A673 (cell line): ENCODE results near the gene SFSWAP. TPM values are rescaled to one million over a fixed set of nuclear protein-coding genes. Genes with fewer than 3 reads are reported as not detected.

ENCODE experiments used
- BruUV-seq: library from RNA; stranded (reverse); fragments of 400-500 nt; replicated peaks from 2 replicates; lab custom pipeline; 2021; lab: Mats Ljungman, UMichigan
- CTCF ChIA-PET: fragments of 300-600 bp; sonication (Branson Sonifier 250); formaldehyde crosslinking; loops from one replicate; lab custom pipeline; 2022; ENCODE audit warnings: antibody characterized with exemption; lab: Charles Lee
- POLR2A ChIA-PET: fragments of 300-600 bp; sonication (Branson Sonifier 250); formaldehyde crosslinking; loops from one replicate; lab custom pipeline; 2022; ENCODE audit warnings: antibody characterized with exemption; ENCODE audit not compliant: low non-redundant PET; lab: Charles Lee
- DNase-seq: peaks from one replicate; pipeline ENCODE4 v3.0.0-alpha.2; 2015; ENCODE audit warnings: low spot score
- H3K27ac ChIP-seq: fragments of 200-600 bp; sonication (generic); 2 replicates; pipeline ENCODE4 v1.5.1; 2016; ENCODE audit warnings: mixed run types, low read depth, mild to moderate bottlenecking, mixed read lengths, antibody characterized with exemption, low read length; ENCODE audit not compliant: poor library complexity, severe bottlenecking
- H3K27me3 ChIP-seq: fragments of 200-600 bp; sonication (generic); replicated peaks from 2 replicates; pipeline ENCODE4 v1.6.1; 2017; ENCODE audit warnings: mixed run types, low read depth, mild to moderate bottlenecking, mixed read lengths, antibody characterized with exemption, low read length; ENCODE audit not compliant: insufficient read depth, poor library complexity
- H3K36me3 ChIP-seq: fragments of 200-600 bp; sonication (generic); 2 replicates; pipeline ENCODE4 v1.6.1; 2016; ENCODE audit warnings: mixed run types, mild to moderate bottlenecking, mixed read lengths, antibody characterized with exemption, low read length; ENCODE audit not compliant: insufficient read depth, poor library complexity, severe bottlenecking
- H3K4me1 ChIP-seq: fragments of 200-600 bp; sonication (generic); 2 replicates; pipeline ENCODE4 v1.6.1; 2017; ENCODE audit warnings: mixed run types, mild to moderate bottlenecking, mixed read lengths, antibody characterized with exemption, low read length; ENCODE audit not compliant: insufficient read depth, poor library complexity, severe bottlenecking
- H3K4me3 ChIP-seq: fragments of 200-600 bp; sonication (generic); 2 replicates; pipeline ENCODE4 v1.5.1; 2016; ENCODE audit warnings: low read depth, mixed run types, mild to moderate bottlenecking, mixed read lengths, low read length; ENCODE audit not compliant: poor library complexity, severe bottlenecking
- H3K9me3 ChIP-seq: fragments of 200-600 bp; sonication (generic); 2 replicates; pipeline ENCODE4 v1.6.1; 2016; ENCODE audit warnings: mixed run types, low read depth, mild to moderate bottlenecking, mixed read lengths, antibody characterized with exemption, low read length; ENCODE audit not compliant: poor library complexity, severe bottlenecking
- EZH2 ChIP-seq: fragments of 200-600 bp; sonication (generic); IDR thresholded peaks from 2 replicates; pipeline ENCODE4 v1.6.1; 2017; ENCODE audit warnings: borderline replicate concordance, low read depth, mild to moderate bottlenecking, mixed read lengths, antibody characterized with exemption, low read length; ENCODE audit not compliant: poor library complexity, severe bottlenecking
- intact Hi-C: fragments of 100-400 bp; cut with micrococcal nuclease; formaldehyde crosslinking; loops from one replicate; pipeline ENCODE4 v1.10.0; 2022; ENCODE audit not compliant: unreplicated experiment
- total RNA-seq: library from RNA; stranded (reverse); gene quantifications from 2 replicates; pipeline ENCODE4 v1.2.3, GENCODE V29; 2021
- TF ChIP-seq, protein P1 (sequence below): fragments of 300-800, 200-600 bp; sonication (generic); conservative IDR thresholded peaks from 2 replicates; pipeline ENCODE4 v1.5.1; 2017; ENCODE audit warnings: low read depth, mild to moderate bottlenecking, antibody characterized with exemption, low read length, moderate library complexity, mixed read lengths

The SFSWAP gene
- total RNA-seq, 1 experiment from 2014 or later: 66.4 TPM

DNA sequence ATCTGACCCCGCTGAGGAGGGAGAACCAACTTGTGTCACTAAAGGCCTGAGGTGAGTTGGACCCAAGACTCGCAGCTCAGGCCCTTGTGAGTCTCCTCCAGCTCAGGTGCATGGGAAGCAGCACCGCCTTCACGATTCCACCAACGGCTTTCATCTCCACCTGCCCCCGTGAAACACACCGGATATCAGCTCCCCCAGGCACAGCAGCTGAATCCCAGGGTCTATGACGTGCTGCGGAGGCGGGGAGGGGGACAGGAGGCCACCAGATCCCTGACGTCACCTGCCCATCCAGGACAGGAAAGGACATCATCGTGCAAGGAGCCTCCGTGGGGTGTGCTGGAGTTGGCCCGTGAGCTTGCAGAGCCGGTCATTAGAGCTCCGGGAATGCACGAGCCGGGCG lies 18.5 kb upstream of the SFSWAP start:
- TF ChIP-seq, protein P1, sequence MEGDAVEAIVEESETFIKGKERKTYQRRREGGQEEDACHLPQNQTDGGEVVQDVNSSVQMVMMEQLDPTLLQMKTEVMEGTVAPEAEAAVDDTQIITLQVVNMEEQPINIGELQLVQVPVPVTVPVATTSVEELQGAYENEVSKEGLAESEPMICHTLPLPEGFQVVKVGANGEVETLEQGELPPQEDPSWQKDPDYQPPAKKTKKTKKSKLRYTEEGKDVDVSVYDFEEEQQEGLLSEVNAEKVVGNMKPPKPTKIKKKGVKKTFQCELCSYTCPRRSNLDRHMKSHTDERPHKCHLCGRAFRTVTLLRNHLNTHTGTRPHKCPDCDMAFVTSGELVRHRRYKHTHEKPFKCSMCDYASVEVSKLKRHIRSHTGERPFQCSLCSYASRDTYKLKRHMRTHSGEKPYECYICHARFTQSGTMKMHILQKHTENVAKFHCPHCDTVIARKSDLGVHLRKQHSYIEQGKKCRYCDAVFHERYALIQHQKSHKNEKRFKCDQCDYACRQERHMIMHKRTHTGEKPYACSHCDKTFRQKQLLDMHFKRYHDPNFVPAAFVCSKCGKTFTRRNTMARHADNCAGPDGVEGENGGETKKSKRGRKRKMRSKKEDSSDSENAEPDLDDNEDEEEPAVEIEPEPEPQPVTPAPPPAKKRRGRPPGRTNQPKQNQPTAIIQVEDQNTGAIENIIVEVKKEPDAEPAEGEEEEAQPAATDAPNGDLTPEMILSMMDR: no peak
- no peak for TF ChIP-seq EZH2
- intact Hi-C loops: no loop called here
- Histone ChIP-seq H3K9me3 (peaks cover 3% of the 10 kb centered on the region), H3K27me3 (peaks cover 25% of the 10 kb centered on the region), H3K36me3 (no peaks in the 10 kb centered on the region), H3K4me1 (no peaks in the 10 kb centered on the region), H3K27ac (no peak overlapping the region), H3K4me3 (no peak overlapping the region)
- no peak for DNase-seq
- ChIA-PET POLR2A (no interaction called here), CTCF (no interaction called here)
- BruUV-seq: no TSS peak

DNA sequence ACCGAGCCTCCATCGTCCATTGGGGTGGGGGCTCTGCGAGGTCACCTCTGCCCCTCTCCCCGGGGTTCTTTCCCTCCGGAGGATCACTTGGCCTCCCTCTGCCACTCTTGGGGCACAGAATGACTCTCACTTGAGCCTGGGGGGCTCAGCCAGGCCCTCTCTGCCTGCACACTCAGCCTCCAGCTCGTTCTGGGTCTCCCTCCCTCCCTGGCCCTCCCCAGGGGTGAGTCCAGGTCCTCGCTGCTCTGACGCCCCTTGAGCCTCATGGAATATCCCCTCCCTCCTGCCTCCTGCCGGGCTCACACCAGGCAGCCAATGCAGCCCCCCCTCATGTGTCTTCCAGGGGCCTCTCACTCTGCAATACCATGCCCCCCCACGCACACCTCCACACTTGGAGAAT lies 17.7 kb upstream of the SFSWAP start:
- Histone ChIP-seq H3K36me3 (no peaks in the 10 kb centered on the region), H3K27ac (no peak overlapping the region), H3K9me3 (peaks cover 3% of the 10 kb centered on the region), H3K4me1 (no peaks in the 10 kb centered on the region), H3K27me3 (peaks cover 25% of the 10 kb centered on the region), H3K4me3 (no peak overlapping the region)
- ChIA-PET CTCF (no interaction called here), POLR2A (no interaction called here)
- no peak for TF ChIP-seq EZH2
- TF ChIP-seq, protein P1: no peak
- intact Hi-C loops: no loop called here
- no peak for DNase-seq
- BruUV-seq: no TSS peak

GRCh38 chr12:131694116-131694838 lies 16.6 kb upstream of the SFSWAP start:
- Histone ChIP-seq H3K27me3 (peaks cover 27% of the 10 kb centered on the region), H3K36me3 (no peaks in the 10 kb centered on the region), H3K27ac (no peak overlapping the region), H3K4me1 (no peaks in the 10 kb centered on the region), H3K4me3 (no peak overlapping the region), H3K9me3 (no peaks in the 10 kb centered on the region)
- CTCF ChIA-PET: no interaction called here
- no peak for DNase-seq
- intact Hi-C loops: no loop called here
- TF ChIP-seq, protein P1: no peak
- TF ChIP-seq EZH2: no peak
- no TSS peak for BruUV-seq
- POLR2A ChIA-PET: no interaction called here
